ENCODE results near the gene ZNRF3. TPM values are rescaled to one million over a fixed set of nuclear protein-coding genes. Genes with fewer than 3 reads are reported as not detected.

ZNRF3 gene
- polyA plus RNA-seq, 3 donors, result 0.13 TPM; not detected in 2

GRCh38 chr22:29023172-29023796 is 139.9 kb downstream of the ZNRF3 start:
- no peak for DNase-seq
- intact Hi-C loops (cut with micrococcal nuclease), result no loop called here
- Histone ChIP-seq H2AFZ (ENCODE audit: insufficient read depth, low read depth, low read length, poor library complexity, severe bottlenecking) (no peak overlapping the region), H3K79me2 (ENCODE audit: insufficient read depth, low read length) (no peaks in the 10 kb centered on the region), H3K36me3 (replicated peaks in 1 of 2; ENCODE audit: control insufficient read depth in 1 of 2, insufficient read depth in 2 of 2, low read length in 2 of 2) (no peaks in the 10 kb centered on the region), H3K4me2 (replicated peaks; ENCODE audit: extremely low read depth, low read length, poor library complexity, severe bottlenecking) (no peak overlapping the region), H3K9ac (ENCODE audit: insufficient read depth, low read length, poor library complexity, severe bottlenecking) (no peak overlapping the region), H3K4me1 (ENCODE audit: control insufficient read depth in 1 of 2, insufficient read depth in 2 of 2, low read length in 2 of 2) (no peaks in the 10 kb centered on the region), H4K20me1 (ENCODE audit: insufficient read depth, low read length) (no peaks in the 10 kb centered on the region), H3K9me3 (replicated peaks in 1 of 2; ENCODE audit: control insufficient read depth in 1 of 2, insufficient read depth in 1 of 2, low read length in 2 of 2) (no peaks in the 10 kb centered on the region), H3K27me3 (ENCODE audit: control insufficient read depth in 2 of 2, insufficient read depth in 2 of 2, low read length in 2 of 2) (no peaks in the 10 kb centered on the region), H3K27ac (ENCODE audit: low read depth in 1 of 2, low read length in 2 of 2) (no peak overlapping the region), H3K4me3 (replicated peaks in 1 of 3; ENCODE audit: low read depth in 2 of 3, low read length in 3 of 3) (no peak overlapping the region)
- Mint-ChIP-seq H3K4me3 (no peak overlapping the region), H3K36me3 (no peaks in the 10 kb centered on the region), H3K27ac (no peak overlapping the region), H3K9me3 (peaks cover 0 to 5% (median 0%) of the 10 kb centered on the region in 7 donors), H3K27me3 (ENCODE audit: low read depth in 3 of 3) (peaks cover 0 to 5% (median 5%) of the 10 kb centered on the region in 3 donors), H3K4me1 (no peaks in the 10 kb centered on the region)
- no peak for TF ChIP-seq CTCF (IDR thresholded peaks at IDR 0.05)
- WGBS (ENCODE audit: insufficient coverage), result 56% methylated on average over 3 of the region's 3 CpGs

- H3K4me3 Mint-ChIP-seq, result no peak overlapping the region
- no peak overlapping the region for H3K27ac Mint-ChIP-seq
- peaks cover 0 to 11% of the 10 kb centered on the region in 2 donors for H3K36me3 Mint-ChIP-seq
- peaks cover 15% of the 10 kb centered on the region for H3K4me1 Mint-ChIP-seq
- H3K27ac ChIP-seq (ENCODE audit: low read depth in 1 of 2, low read length in 2 of 2), result no peak overlapping the region
- peaks cover 0 to 9% (median 0%) of the 10 kb centered on the region in 7 donors for H3K9me3 Mint-ChIP-seq
- no peaks in the 10 kb centered on the region for H4K20me1 ChIP-seq (ENCODE audit: insufficient read depth, low read length)
- no peak overlapping the region for H3K4me2 ChIP-seq (replicated peaks; ENCODE audit: extremely low read depth, low read length, poor library complexity, severe bottlenecking)
- no peaks in the 10 kb centered on the region for H3K79me2 ChIP-seq (ENCODE audit: insufficient read depth, low read length)
- no peaks in the 10 kb centered on the region for H3K36me3 ChIP-seq (replicated peaks in 1 of 2; ENCODE audit: control insufficient read depth in 1 of 2, insufficient read depth in 2 of 2, low read length in 2 of 2)
- intact Hi-C loops (cut with micrococcal nuclease), result no loop called here
- H2AFZ ChIP-seq (ENCODE audit: insufficient read depth, low read depth, low read length, poor library complexity, severe bottlenecking), result no peak overlapping the region
- peaks cover 27 to 32% of the 10 kb centered on the region in 2 donors for H3K27me3 ChIP-seq (ENCODE audit: control insufficient read depth in 2 of 2, insufficient read depth in 2 of 2, low read length in 2 of 2)
- peaks cover 0 to 7% of the 10 kb centered on the region in 2 donors for H3K9me3 ChIP-seq (replicated peaks in 1 of 2; ENCODE audit: control insufficient read depth in 1 of 2, insufficient read depth in 1 of 2, low read length in 2 of 2)
- H3K9ac ChIP-seq (ENCODE audit: insufficient read depth, low read length, poor library complexity, severe bottlenecking), result no peak overlapping the region
- WGBS (ENCODE audit: insufficient coverage), result no CpG with 5 or more reads among the region's 3 CpGs
- no peak for DNase-seq
- no peak for TF ChIP-seq CTCF (IDR thresholded peaks at IDR 0.05)
- H3K4me1 ChIP-seq (ENCODE audit: control insufficient read depth in 1 of 2, insufficient read depth in 2 of 2, low read length in 2 of 2), result peaks cover 7 to 9% of the 10 kb centered on the region in 2 donors
- no peak overlapping the region for H3K4me3 ChIP-seq (replicated peaks in 1 of 3; ENCODE audit: low read depth in 2 of 3, low read length in 3 of 3)
- peaks cover 28 to 35% (median 35%) of the 10 kb centered on the region in 3 donors for H3K27me3 Mint-ChIP-seq (ENCODE audit: low read depth in 3 of 3)
Measured at GRCh38 chr22:29026579-29026978, 143.2 kb downstream of the ZNRF3 start.
